ENCODE data around the gene ELMO1.

ELMO1 gene

DNA sequence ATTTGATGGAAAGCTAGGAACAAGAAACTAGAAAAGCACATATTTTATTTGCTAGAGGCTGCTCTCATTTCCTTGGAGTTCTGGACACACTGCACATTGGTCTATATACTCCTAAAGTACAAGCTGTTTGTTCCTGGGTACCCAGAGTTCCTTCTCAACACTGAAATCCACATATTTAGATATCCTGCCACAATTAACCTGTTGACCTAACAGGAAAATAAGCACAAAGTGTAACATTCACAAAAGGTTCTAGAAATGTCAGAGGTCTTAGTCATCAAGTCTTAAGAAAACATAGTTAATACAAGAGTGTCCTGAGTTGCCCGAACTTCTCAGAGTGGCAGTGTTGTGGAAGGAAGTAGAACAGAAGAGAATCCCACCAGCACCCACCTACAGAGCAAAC lies 115.6 kb downstream of the ELMO1 start:
- ChIA-PET POLR2A (ENCODE audit: low non-redundant PET) (no interaction called here), CTCF (interaction anchor here (0.7 kb wide), 1 partner anchor 35 kb away, joined by 3 read pairs; no protein-coding TSS in a partner anchor)
- DNase-seq (ENCODE audit: low spot score), result no peak
- no peak overlapping the region for H3K27ac ChIP-seq
- no peak for TF ChIP-seq CTCF (conservative IDR thresholded peaks at IDR 0.05; ENCODE audit: low read depth)

- no peak overlapping the region for H3K27ac ChIP-seq
- POLR2A ChIA-PET (ENCODE audit: low non-redundant PET), result no interaction called here
- CTCF ChIA-PET, result interaction anchor here (0.6 to 0.7 kb wide), 2 partner anchors 36 to 1043 kb away, joined by 3 read pairs; no protein-coding TSS in a partner anchor
- no peak for DNase-seq (ENCODE audit: low spot score)
- no peak for TF ChIP-seq CTCF (conservative IDR thresholded peaks at IDR 0.05; ENCODE audit: low read depth)
These were observed 116.2 kb downstream of the ELMO1 start for GRCh38 chr7:37332243-37333016.

DNA sequence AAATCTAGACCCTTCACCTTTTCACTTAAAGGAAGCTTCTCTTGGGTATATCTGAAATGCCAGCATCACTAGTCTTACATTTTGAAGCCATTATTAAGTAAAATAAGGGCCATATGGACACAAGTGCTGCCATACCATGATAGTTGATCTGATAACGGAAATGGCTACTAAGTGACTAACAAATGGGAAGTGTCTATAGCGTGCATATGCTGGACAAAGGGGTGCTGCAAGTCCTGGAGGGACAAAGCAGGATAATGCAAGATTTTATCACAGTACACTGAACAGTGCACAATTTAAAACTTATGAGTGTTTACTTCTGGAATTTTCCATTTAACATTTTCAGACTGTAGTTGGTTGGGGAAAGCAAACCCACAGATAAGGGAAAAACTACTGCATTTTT lies 117.9 kb downstream of the ELMO1 start:
- TF ChIP-seq CTCF (conservative IDR thresholded peaks at IDR 0.05; ENCODE audit: low read depth), result no peak
- no peak for DNase-seq (ENCODE audit: low spot score)
- ChIA-PET CTCF (no interaction called here), POLR2A (ENCODE audit: low non-redundant PET) (no interaction called here)
- H3K27ac ChIP-seq, result no peak overlapping the region

GRCh38 chr7:37329940-37330339 lies 118.7 kb downstream of the ELMO1 start:
- no peak for DNase-seq (ENCODE audit: low spot score)
- TF ChIP-seq CTCF (conservative IDR thresholded peaks at IDR 0.05; ENCODE audit: low read depth), result no peak
- ChIA-PET POLR2A (ENCODE audit: low non-redundant PET) (no interaction called here), CTCF (no interaction called here)
- H3K27ac ChIP-seq, result no peak overlapping the region

DNA sequence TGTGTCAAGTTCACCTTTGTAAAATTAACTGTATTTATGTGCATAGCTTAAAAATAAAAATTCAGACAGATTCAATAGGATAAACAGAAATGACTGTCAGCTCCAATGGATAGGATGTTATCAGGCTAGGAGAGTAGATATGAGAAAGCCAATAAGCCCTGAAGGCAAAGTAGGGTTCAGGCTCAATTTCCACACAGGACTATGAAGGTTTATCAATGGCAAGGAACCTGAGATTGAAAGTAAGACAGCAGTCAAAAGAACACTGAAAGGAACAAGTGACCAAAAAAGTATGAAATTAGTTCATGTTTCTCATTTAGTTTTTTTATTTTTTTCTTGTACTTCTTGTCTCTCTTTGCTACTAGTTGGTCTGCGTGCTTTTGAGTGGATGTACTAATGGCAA lies 121.4 kb downstream of the ELMO1 start:
- no peak for TF ChIP-seq CTCF (conservative IDR thresholded peaks at IDR 0.05; ENCODE audit: low read depth)
- DNase-seq (ENCODE audit: low spot score), result no peak
- ChIA-PET CTCF (no interaction called here), POLR2A (ENCODE audit: low non-redundant PET) (no interaction called here)
- H3K27ac ChIP-seq, result no peak overlapping the region

- TF ChIP-seq CTCF (conservative IDR thresholded peaks at IDR 0.05; ENCODE audit: low read depth), result no peak
- ChIA-PET POLR2A (ENCODE audit: low non-redundant PET) (no interaction called here), CTCF (no interaction called here)
- no peak for DNase-seq (ENCODE audit: low spot score)
- no peak overlapping the region for H3K27ac ChIP-seq
These were observed 124.7 kb downstream of the ELMO1 start for GRCh38 chr7:37323966-37324365.
